WERI-Rb-1 (cell line): ENCODE data around the gene GLIS1.

Experiments
- DNase-seq: peaks from one replicate; pipeline ENCODE4 v3.0.0-alpha.2; 2020
- H3K27ac ChIP-seq: fragments of 250-450 bp; sonication (Bioruptor Pico); 2 replicates; pipeline ENCODE4 v1.5.1; 2020; ENCODE audit warnings: mild to moderate bottlenecking, moderate library complexity
- H3K27me3 ChIP-seq: fragments of 250-450 bp; sonication (Bioruptor Pico); 2 replicates; pipeline ENCODE4 v1.5.1; 2021; ENCODE audit warnings: mild to moderate bottlenecking, low read depth, moderate library complexity; ENCODE audit not compliant: insufficient read depth, severe bottlenecking
- H3K36me3 ChIP-seq: fragments of 250-450 bp; sonication (Bioruptor Pico); 2 replicates; pipeline ENCODE4 v1.5.1; 2020; ENCODE audit warnings: mild to moderate bottlenecking, moderate library complexity
- H3K4me3 ChIP-seq: 2 replicates; pipeline ENCODE4 v1.5.1; 2011; ENCODE audit warnings: low read depth, mild to moderate bottlenecking, control low read depth, low read length
- H3K9me3 ChIP-seq: fragments of 250-450 bp; sonication (Bioruptor Pico); 2 replicates; pipeline ENCODE4 v1.5.1; 2021; ENCODE audit warnings: mild to moderate bottlenecking, moderate library complexity; ENCODE audit not compliant: severe bottlenecking
- TF ChIP-seq, protein P1 (sequence below): IDR thresholded peaks from 2 replicates; pipeline ENCODE4 v1.5.1; 2011; ENCODE audit warnings: low read depth, mild to moderate bottlenecking, control low read depth, inconsistent platforms, low read length

Gene GLIS1

DNA sequence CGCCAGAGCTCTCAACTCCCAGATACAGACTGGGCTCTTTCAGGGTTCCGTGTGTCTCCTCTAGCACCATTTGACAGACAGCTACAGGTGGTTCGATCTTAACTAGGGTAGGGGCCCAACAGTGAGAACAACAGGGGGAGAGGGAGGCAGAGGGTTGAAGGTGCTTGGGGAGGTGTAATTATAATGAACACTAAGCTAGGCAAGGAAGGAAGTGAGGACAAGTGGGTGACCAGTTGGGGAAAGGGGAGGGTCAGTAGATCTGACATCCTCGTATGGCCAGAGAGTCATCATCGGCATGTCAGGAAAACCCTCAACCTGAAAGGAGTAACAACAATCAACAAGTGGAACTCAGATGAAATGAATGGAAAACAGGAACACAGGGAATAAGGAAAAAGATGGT, 22.8 kb downstream of the GLIS1 start:
- TF ChIP-seq, protein P1, sequence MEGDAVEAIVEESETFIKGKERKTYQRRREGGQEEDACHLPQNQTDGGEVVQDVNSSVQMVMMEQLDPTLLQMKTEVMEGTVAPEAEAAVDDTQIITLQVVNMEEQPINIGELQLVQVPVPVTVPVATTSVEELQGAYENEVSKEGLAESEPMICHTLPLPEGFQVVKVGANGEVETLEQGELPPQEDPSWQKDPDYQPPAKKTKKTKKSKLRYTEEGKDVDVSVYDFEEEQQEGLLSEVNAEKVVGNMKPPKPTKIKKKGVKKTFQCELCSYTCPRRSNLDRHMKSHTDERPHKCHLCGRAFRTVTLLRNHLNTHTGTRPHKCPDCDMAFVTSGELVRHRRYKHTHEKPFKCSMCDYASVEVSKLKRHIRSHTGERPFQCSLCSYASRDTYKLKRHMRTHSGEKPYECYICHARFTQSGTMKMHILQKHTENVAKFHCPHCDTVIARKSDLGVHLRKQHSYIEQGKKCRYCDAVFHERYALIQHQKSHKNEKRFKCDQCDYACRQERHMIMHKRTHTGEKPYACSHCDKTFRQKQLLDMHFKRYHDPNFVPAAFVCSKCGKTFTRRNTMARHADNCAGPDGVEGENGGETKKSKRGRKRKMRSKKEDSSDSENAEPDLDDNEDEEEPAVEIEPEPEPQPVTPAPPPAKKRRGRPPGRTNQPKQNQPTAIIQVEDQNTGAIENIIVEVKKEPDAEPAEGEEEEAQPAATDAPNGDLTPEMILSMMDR, result no peak
- Histone ChIP-seq H3K4me3 (no peak overlapping the region), H3K27me3 (no peaks in the 10 kb centered on the region), H3K36me3 (no peaks in the 10 kb centered on the region), H3K27ac (no peak overlapping the region), H3K9me3 (no peaks in the 10 kb centered on the region)
- no peak for DNase-seq

DNA sequence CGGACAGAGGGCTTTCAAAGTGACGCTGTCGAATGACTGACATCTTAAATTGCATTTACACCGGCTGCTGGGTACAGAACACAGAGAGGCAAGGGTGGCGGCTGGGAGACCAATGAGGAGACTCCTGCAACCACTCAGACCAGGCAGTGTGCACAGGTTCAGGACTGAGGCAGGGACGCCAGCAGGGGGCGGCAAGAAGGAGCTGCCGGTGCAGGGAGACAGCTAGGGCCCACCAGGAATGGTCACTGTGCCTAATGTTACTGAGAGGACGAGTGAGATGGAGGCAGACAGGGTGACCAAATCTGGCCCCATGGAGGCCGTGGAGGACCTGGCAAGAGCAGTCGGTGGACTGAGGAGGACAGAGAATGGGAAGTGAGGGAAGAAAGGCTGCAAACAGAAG, 23.5 kb downstream of the GLIS1 start:
- Histone ChIP-seq H3K9me3 (no peaks in the 10 kb centered on the region), H3K4me3 (no peak overlapping the region), H3K27me3 (no peaks in the 10 kb centered on the region), H3K36me3 (no peaks in the 10 kb centered on the region), H3K27ac (no peak overlapping the region)
- peak; percentile 70 for DNase-seq
- TF ChIP-seq, protein P1, result peak; percentile 94

DNA sequence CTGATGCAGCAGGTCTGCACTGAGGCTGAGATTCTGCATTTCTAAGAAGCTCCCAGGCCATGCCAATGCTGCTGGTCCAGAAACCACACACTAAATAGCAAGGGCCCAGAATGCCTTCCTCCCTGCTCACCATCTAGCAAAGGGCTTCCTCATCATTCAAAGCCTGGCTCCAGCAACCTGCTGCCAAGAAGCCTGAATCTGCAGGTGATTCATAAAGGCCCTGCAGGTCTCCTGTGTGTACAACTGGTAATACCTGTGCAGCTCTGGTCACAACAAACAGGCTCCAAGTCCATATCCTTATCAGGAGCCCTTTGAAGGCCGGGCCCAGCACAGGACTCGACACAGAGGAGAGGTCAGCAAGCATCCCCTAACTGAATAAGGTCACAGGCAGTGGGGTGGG, 26.7 kb downstream of the GLIS1 start:
- Histone ChIP-seq H3K27me3 (no peaks in the 10 kb centered on the region), H3K36me3 (no peaks in the 10 kb centered on the region), H3K4me3 (no peak overlapping the region), H3K9me3 (no peaks in the 10 kb centered on the region), H3K27ac (no peak overlapping the region)
- DNase-seq, result no peak
- TF ChIP-seq, protein P1, result no peak

GRCh38 chr1:53710584-53710983, 28.4 kb downstream of the GLIS1 start:
- Histone ChIP-seq H3K36me3 (no peaks in the 10 kb centered on the region), H3K27me3 (no peaks in the 10 kb centered on the region), H3K27ac (no peak overlapping the region), H3K4me3 (no peak overlapping the region), H3K9me3 (no peaks in the 10 kb centered on the region)
- TF ChIP-seq, protein P1, result no peak
- no peak for DNase-seq

- H3K4me3 ChIP-seq, result no peak overlapping the region
- no peaks in the 10 kb centered on the region for H3K27me3 ChIP-seq
- TF ChIP-seq, protein P1, result no peak
- no peaks in the 10 kb centered on the region for H3K9me3 ChIP-seq
- H3K36me3 ChIP-seq, result no peaks in the 10 kb centered on the region
- no peak overlapping the region for H3K27ac ChIP-seq
- no peak for DNase-seq
Measured at GRCh38 chr1:53708687-53709086, 30.3 kb downstream of the GLIS1 start.

GRCh38 chr1:53706356-53706755, 32.6 kb downstream of the GLIS1 start:
- H3K36me3 ChIP-seq, result no peaks in the 10 kb centered on the region
- H3K9me3 ChIP-seq, result no peaks in the 10 kb centered on the region
- DNase-seq, result no peak
- peak overlapping the region; percentile 26; the same call in 1 of the 2 replicates for H3K27ac ChIP-seq
- TF ChIP-seq, protein P1, result no peak
- H3K4me3 ChIP-seq, result no peak overlapping the region
- no peaks in the 10 kb centered on the region for H3K27me3 ChIP-seq
